ENCODE data around the gene ZACN. TPM values are rescaled to one million over a fixed set of nuclear protein-coding genes. Genes with fewer than 3 reads are reported as not detected.

The ZACN gene
- total RNA-seq, 1 donor from 2014 or later: not detected

DNA sequence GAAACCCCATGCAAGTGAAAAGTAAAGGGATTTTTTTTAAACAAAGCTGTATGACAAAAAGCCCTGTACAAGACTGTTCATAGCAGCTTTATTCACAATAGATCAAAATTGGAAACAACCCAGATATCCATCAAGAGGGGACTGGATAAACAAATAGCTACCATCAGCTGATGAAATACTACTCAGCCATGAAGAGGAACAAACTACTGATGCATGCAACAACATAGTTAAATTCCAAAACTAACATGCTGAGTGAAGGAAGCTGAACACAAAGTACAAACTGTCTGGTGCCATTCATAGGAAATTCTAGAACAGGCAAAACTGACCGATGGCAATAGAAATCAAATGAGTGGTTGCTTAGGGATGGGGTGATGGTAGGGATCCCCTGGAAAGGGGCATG lies 46.9 kb downstream of the ZACN start:
- no peaks in the 10 kb centered on the region for H3K27me3 ChIP-seq
- intact Hi-C loops (cut with DNase I): loop anchor here (10.0 kb wide), 1 partner anchor 59 kb away; no protein-coding TSS in a partner anchor
- no peak overlapping the region for H3K4me3 ChIP-seq
- TF ChIP-seq, protein P1, sequence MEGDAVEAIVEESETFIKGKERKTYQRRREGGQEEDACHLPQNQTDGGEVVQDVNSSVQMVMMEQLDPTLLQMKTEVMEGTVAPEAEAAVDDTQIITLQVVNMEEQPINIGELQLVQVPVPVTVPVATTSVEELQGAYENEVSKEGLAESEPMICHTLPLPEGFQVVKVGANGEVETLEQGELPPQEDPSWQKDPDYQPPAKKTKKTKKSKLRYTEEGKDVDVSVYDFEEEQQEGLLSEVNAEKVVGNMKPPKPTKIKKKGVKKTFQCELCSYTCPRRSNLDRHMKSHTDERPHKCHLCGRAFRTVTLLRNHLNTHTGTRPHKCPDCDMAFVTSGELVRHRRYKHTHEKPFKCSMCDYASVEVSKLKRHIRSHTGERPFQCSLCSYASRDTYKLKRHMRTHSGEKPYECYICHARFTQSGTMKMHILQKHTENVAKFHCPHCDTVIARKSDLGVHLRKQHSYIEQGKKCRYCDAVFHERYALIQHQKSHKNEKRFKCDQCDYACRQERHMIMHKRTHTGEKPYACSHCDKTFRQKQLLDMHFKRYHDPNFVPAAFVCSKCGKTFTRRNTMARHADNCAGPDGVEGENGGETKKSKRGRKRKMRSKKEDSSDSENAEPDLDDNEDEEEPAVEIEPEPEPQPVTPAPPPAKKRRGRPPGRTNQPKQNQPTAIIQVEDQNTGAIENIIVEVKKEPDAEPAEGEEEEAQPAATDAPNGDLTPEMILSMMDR (IDR thresholded peaks at IDR 0.05): no peak
- H3K27ac ChIP-seq: no peak overlapping the region
- DNase-seq (no peak), ATAC-seq (no peak)
- no peaks in the 10 kb centered on the region for H3K36me3 ChIP-seq
- no peaks in the 10 kb centered on the region for H3K9me3 ChIP-seq
- H3K4me1 ChIP-seq: peaks cover 6% of the 10 kb centered on the region

DNA sequence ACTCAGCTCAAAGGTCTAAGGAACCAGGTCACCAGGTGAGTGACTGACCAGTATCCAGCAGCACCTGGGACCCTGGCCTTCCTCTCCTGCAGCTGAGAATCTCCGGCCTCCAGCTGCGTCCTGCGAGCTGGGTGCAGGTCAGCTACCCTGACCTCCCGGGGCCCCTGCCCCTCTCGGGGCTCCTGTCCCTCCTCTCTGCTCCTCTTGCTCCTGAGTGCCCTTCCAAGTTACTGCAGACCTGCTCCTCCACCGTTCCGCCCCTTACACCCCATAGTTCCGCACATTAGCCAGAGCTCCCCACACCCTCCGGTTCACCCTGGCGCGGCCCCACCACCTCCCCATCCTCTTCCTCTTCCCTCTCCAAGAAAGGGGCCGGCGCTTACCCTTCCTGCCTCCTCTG lies 51.5 kb downstream of the ZACN start:
- TF ChIP-seq, protein P1 (IDR thresholded peaks at IDR 0.05): no peak
- intact Hi-C loops (cut with DNase I): no loop called here
- Histone ChIP-seq H3K27me3 (no peaks in the 10 kb centered on the region), H3K4me1 (no peaks in the 10 kb centered on the region), H3K36me3 (no peaks in the 10 kb centered on the region), H3K27ac (no peak overlapping the region), H3K9me3 (no peaks in the 10 kb centered on the region), H3K4me3 (no peak overlapping the region)
- ATAC-seq (no peak), DNase-seq (no peak)

DNA sequence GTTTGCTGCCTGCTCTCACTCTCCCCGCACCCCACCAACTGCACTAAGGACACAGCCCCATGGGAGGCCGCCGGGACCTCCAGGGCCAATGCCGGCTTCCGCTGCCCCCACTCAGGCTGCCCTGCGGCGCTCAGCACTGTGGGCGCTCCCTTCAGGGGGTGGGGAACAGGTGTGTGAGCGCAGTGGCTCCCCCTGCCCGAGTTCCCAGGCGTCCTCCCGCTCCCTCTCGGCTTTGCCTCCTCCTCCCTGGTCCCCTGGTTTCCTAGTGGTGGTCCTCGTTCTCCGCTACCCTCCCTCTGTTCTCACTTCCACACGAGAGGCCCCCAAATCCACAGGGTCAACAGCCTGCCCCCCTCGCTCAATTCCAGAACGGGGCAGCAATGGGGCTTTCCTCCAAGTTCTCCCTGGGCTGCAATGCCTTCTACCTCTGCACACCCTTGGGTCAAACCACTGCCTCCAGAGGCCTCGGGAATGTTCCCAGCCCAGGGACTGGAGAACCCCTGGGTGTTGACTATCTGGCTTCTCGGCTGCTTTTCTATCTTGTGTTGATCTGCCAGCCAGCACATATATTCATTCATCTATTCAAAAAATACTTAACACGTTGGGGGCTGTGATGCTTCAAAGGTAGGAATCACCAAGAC lies 52.2 kb downstream of the ZACN start:
- ATAC-seq (no peak), DNase-seq (no peak)
- Histone ChIP-seq H3K27me3 (no peaks in the 10 kb centered on the region), H3K4me3 (no peak overlapping the region), H3K9me3 (no peaks in the 10 kb centered on the region), H3K4me1 (no peaks in the 10 kb centered on the region), H3K36me3 (no peaks in the 10 kb centered on the region), H3K27ac (no peak overlapping the region)
- TF ChIP-seq, protein P1 (IDR thresholded peaks at IDR 0.05): no peak
- intact Hi-C loops (cut with DNase I): no loop called here

DNA sequence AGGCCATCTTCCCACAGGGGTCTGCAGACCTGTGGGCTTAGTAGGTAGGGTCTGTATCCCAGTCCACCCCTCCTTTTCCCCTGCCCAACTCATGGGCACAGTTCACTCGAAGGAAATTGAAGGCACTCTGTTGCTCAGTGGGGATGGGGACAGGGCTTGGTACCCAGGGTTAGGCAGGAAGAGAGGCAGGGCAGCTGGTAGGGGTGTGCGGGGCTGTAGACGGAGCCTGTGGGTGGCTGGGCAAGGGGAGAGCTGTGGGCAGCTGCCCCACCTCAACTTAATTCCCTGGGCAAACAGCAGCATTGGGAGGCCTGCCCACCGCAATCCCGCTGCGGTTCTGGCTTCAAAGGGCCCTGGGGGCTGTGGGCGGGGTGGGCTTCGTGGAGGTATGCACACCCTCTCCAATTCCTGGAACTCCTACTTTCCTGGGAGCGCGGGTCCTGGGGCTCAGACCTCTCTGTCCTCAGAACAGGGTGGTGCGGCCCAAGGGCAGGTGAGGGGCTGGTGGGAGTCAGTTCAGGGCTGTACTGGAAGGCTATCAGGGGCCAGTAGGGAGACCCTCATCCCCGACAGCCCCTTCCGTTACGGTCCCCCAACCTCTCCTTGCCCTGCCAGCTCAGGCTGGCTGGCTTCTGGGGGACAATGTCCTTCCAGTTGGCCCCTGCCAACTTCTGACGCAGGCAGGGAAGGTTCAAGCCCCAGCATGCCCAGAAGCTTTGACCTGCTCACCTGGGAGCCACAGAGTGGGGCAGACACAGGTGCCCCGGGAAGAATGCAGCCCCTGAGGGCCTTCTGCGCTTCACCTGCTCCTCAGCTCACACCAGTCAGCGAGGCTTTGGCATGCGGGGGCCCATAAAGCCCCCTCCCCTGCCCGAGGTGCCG lies 53.0 kb downstream of the ZACN start:
- ATAC-seq (peak; percentile 3), DNase-seq (no peak)
- no peaks in the 10 kb centered on the region for H3K36me3 ChIP-seq
- no peak overlapping the region for H3K27ac ChIP-seq
- no peaks in the 10 kb centered on the region for H3K9me3 ChIP-seq
- TF ChIP-seq, protein P1 (IDR thresholded peaks at IDR 0.05): no peak
- no peaks in the 10 kb centered on the region for H3K4me1 ChIP-seq
- peak overlapping the region; percentile 8 for H3K4me3 ChIP-seq
- H3K27me3 ChIP-seq: no peaks in the 10 kb centered on the region
- intact Hi-C loops (cut with DNase I): no loop called here

Small RNA genes lying within 50 kb of the gene (microRNA-seq; reads per million reads assigned to microRNA genes)
- gene MIR6868 (ENCODE audit: borderline microRNAs expressed): 3.1 reads per million, percentile 21 among the genes with 10 or more reads in this experiment

Other genes with a start within 250 kb of the ZACN start
- gene UNC13D, start 234.8 kb upstream of the ZACN start, total RNA-seq: 145 TPM
- gene WBP2, start 223.8 kb upstream of the ZACN start, total RNA-seq: 156 TPM
- gene TRIM47, start 200.6 kb upstream of the ZACN start, total RNA-seq: 31.0 TPM
- gene TRIM65, start 182.2 kb upstream of the ZACN start, total RNA-seq: 28.7 TPM
- 85.5 TPM for gene MRPL38, start 174.3 kb upstream of the ZACN start, total RNA-seq
- gene FBF1, start 138.1 kb upstream of the ZACN start, total RNA-seq: 11.3 TPM
- gene ACOX1, start 100.0 kb upstream of the ZACN start, total RNA-seq: 75.2 TPM
- gene TEN1, start 99.9 kb upstream of the ZACN start, total RNA-seq: 10.9 TPM
- 9.6 TPM for gene CDK3, start 78.3 kb upstream of the ZACN start, total RNA-seq
- gene EVPL, start 51.9 kb upstream of the ZACN start, total RNA-seq: 46.8 TPM
- gene SRP68, start 6.7 kb upstream of the ZACN start, total RNA-seq: 74.9 TPM
- gene GALR2, start 4.4 kb upstream of the ZACN start, total RNA-seq: not detected
- 121 TPM for gene EXOC7, start 24.6 kb downstream of the ZACN start, total RNA-seq
- gene FOXJ1, start 62.1 kb downstream of the ZACN start, total RNA-seq: 2.9 TPM
- gene RNF157, start 161.3 kb downstream of the ZACN start, total RNA-seq: 3.8 TPM
- gene UBALD2, start 186.2 kb downstream of the ZACN start, total RNA-seq: 56.7 TPM
- gene QRICH2, start 229.1 kb downstream of the ZACN start, total RNA-seq: 3.4 TPM